ENCODE measurements around the gene ARHGEF12. TPM values are rescaled to one million over a fixed set of nuclear protein-coding genes. Genes with fewer than 3 reads are reported as not detected.

Gene ARHGEF12
- total RNA-seq, 2 experiments from 2014 or later: 3.6 TPM

DNA sequence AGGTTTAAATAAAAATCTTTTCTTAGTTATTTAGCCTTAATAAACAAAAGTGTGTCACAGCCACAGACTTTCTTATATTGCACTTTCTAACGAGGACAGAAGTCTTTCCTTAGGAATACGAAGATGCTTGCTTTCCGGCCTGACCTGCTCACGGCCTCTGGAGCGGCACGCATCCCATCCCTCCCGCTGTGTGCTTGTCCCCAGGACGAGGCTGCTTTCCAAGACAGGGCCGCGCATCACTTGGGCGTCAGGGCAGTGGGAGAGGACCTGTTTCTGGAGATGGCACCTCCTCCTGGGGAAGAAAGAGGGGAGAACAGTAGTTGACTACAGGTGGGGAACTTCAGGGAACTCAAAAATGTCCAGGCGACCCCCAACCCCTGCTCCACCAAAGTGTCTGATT is 201.8 kb downstream of the ARHGEF12 start:
- ATAC-seq (ENCODE audit: poor library complexity) (no peak), DNase-seq (no peak)
- no peaks in the 10 kb centered on the region for H3K36me3 Mint-ChIP-seq (ENCODE audit: low read depth)
- H3K27me3 Mint-ChIP-seq: peaks cover 14% of the 10 kb centered on the region
- H3K4me3 ChIP-seq (ENCODE audit: low read length): no peak overlapping the region
- no peak for TF ChIP-seq CTCF (IDR thresholded peaks at IDR 0.05)
- no peaks in the 10 kb centered on the region for H3K4me1 Mint-ChIP-seq (ENCODE audit: low read depth)
- H3K27ac ChIP-seq (ENCODE audit: low read depth in 1 of 2, low read length in 2 of 2): no peak overlapping the region
- intact Hi-C loops (cut with DNase I, micrococcal nuclease): no loop called here
- no peaks in the 10 kb centered on the region for H3K9me3 Mint-ChIP-seq
- POLR2A ChIA-PET: no interaction called here
- no peak overlapping the region for H3K27ac Mint-ChIP-seq
- H3K36me3 ChIP-seq (ENCODE audit: insufficient read depth, low read length): no peaks in the 10 kb centered on the region
- peaks cover 0 to 6% of the 10 kb centered on the region in 2 experiments for H3K27me3 ChIP-seq (ENCODE audit: control insufficient read depth in 1 of 2, insufficient read depth in 2 of 2, low read length in 2 of 2)
- H3K4me3 Mint-ChIP-seq: no peak overlapping the region
- CTCF ChIA-PET: no interaction called here
- H3K9me3 ChIP-seq (ENCODE audit: control insufficient read depth in 1 of 2, insufficient read depth in 1 of 2, low read length in 2 of 2): peaks cover 0 to 3% of the 10 kb centered on the region in 2 experiments
- no peaks in the 10 kb centered on the region for H3K4me1 ChIP-seq (ENCODE audit: insufficient read depth, low read length)

GRCh38 chr11:120538707-120539106 is 202.5 kb downstream of the ARHGEF12 start:
- no peaks in the 10 kb centered on the region for H3K4me1 ChIP-seq (ENCODE audit: insufficient read depth, low read length)
- H3K27ac Mint-ChIP-seq: no peak overlapping the region
- H3K9me3 Mint-ChIP-seq: no peaks in the 10 kb centered on the region
- no peak for TF ChIP-seq CTCF (IDR thresholded peaks at IDR 0.05)
- peaks cover 0 to 3% of the 10 kb centered on the region in 2 experiments for H3K9me3 ChIP-seq (ENCODE audit: control insufficient read depth in 1 of 2, insufficient read depth in 1 of 2, low read length in 2 of 2)
- ATAC-seq (ENCODE audit: poor library complexity) (no peak), DNase-seq (no peak)
- CTCF ChIA-PET: no interaction called here
- H3K36me3 ChIP-seq (ENCODE audit: insufficient read depth, low read length): no peaks in the 10 kb centered on the region
- H3K27me3 Mint-ChIP-seq: peaks cover 13% of the 10 kb centered on the region
- H3K27ac ChIP-seq (ENCODE audit: low read depth in 1 of 2, low read length in 2 of 2): no peak overlapping the region
- no peak overlapping the region for H3K4me3 ChIP-seq (ENCODE audit: low read length)
- H3K4me1 Mint-ChIP-seq (ENCODE audit: low read depth): no peaks in the 10 kb centered on the region
- intact Hi-C loops (cut with DNase I, micrococcal nuclease): no loop called here
- no peak overlapping the region for H3K4me3 Mint-ChIP-seq
- H3K27me3 ChIP-seq (ENCODE audit: control insufficient read depth in 1 of 2, insufficient read depth in 2 of 2, low read length in 2 of 2): peaks cover 0 to 6% of the 10 kb centered on the region in 2 experiments
- no peaks in the 10 kb centered on the region for H3K36me3 Mint-ChIP-seq (ENCODE audit: low read depth)
- POLR2A ChIA-PET: no interaction called here

Other genes with a start within 250 kb of the ARHGEF12 start
- not detected for gene TRIM29, start 198.3 kb upstream of the ARHGEF12 start, total RNA-seq
- gene OAF, start 125.4 kb upstream of the ARHGEF12 start, total RNA-seq: 1 to 10 TPM; 3.1 to 3.2 TPM
- not detected for gene POU2F3, start 96.3 kb upstream of the ARHGEF12 start, total RNA-seq
- not detected for gene TLCD5, start 11.1 kb upstream of the ARHGEF12 start, total RNA-seq
- gene GRIK4, start 175.3 kb downstream of the ARHGEF12 start, total RNA-seq: not detected

Data from CD4-positive, alpha-beta T cell (primary cell).